ENCODE measurements around the gene SLC7A8. TPM values are rescaled to one million over a fixed set of nuclear protein-coding genes. Genes with fewer than 3 reads are reported as not detected.
A peak's percentile ranks its signal among the peaks of the same experiment; 100 is the strongest.

Gene SLC7A8
- total RNA-seq, 1 donor from 2014 or later = 36.8 TPM

DNA sequence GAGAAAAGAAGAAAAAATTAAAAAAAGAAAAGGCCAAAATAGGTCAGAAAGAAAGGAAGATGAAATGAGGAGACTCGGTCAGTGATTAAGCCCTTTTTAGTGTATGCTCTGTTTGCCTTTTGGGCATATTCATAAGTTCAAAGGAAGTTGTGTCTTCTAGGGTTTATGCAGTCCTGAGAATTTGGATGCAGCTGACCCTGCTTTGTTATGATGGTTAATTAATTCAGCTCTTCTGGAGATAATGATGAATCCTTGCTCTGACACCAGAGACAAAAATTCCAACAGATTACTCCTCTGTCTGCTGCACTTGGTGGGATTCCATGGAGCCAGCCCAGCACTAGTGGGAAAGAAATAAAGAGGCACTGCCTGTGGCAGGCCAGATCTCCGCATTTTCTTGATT, 4.5 kb upstream of the SLC7A8 start:
- intact Hi-C loops (cut with DNase I) = loop anchor here (5.0 kb wide), 1 partner anchor 66 kb away; no protein-coding TSS in a partner anchor
- TF ChIP-seq, protein P1, sequence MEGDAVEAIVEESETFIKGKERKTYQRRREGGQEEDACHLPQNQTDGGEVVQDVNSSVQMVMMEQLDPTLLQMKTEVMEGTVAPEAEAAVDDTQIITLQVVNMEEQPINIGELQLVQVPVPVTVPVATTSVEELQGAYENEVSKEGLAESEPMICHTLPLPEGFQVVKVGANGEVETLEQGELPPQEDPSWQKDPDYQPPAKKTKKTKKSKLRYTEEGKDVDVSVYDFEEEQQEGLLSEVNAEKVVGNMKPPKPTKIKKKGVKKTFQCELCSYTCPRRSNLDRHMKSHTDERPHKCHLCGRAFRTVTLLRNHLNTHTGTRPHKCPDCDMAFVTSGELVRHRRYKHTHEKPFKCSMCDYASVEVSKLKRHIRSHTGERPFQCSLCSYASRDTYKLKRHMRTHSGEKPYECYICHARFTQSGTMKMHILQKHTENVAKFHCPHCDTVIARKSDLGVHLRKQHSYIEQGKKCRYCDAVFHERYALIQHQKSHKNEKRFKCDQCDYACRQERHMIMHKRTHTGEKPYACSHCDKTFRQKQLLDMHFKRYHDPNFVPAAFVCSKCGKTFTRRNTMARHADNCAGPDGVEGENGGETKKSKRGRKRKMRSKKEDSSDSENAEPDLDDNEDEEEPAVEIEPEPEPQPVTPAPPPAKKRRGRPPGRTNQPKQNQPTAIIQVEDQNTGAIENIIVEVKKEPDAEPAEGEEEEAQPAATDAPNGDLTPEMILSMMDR (IDR thresholded peaks at IDR 0.05) = no peak

DNA sequence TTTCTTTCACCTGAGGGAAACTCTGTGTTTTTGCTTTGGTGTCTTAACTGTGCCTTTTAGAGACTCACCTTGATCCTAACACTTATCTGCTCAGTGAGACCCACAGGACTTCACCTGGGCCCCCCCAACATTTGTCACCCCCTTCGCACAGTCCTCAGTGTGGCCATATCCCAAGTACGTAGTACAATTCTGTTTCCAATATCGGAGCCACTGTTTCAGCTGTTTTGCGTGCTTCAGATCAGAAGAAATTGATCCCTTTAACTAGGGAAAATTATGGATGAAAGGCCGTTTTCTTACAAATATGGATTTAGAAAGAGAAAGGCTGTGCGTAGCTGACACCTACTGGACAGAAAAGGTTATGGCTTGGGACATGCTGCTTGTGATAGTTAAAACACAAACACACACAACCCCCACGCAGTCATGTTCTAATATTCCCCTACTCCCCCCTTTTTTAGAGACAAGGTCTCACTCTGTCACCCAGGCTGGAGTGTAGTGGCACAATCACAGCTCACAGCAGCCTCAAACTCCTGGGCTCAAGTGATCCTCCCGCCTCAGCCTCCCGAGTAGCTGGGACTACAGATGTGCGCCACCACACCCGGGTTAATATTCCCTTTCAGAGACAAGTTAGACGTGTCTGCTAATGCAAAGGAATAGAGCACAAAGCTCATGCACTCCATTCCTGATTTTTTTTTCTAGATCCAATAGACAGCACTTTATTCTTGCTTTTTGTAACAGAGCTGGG, 3.6 kb upstream of the SLC7A8 start:
- Histone ChIP-seq H3K27me3 (ENCODE audit: low read depth) (no peaks in the 10 kb centered on the region), H3K36me3 (no peaks in the 10 kb centered on the region), H3K9me3 (no peaks in the 10 kb centered on the region), H3K27ac (no peak overlapping the region), H3K4me1 (peaks cover 5% of the 10 kb centered on the region), H3K4me3 (no peak overlapping the region)
- intact Hi-C loops (cut with DNase I) = loop anchor here (5.0 kb wide), 1 partner anchor 65 kb away; no protein-coding TSS in a partner anchor
- TF ChIP-seq, protein P1 (IDR thresholded peaks at IDR 0.05) = peak; percentile 74
- DNase-seq (no peak), ATAC-seq (peak; percentile 73 to 74)

More for the DNA sequence above, 4.5 kb upstream of the SLC7A8 start:
- Histone ChIP-seq H3K27me3 (ENCODE audit: low read depth) (no peaks in the 10 kb centered on the region), H3K27ac (no peak overlapping the region), H3K4me1 (no peaks in the 10 kb centered on the region), H3K4me3 (no peak overlapping the region), H3K9me3 (no peaks in the 10 kb centered on the region), H3K36me3 (no peaks in the 10 kb centered on the region)
- ATAC-seq (no peak), DNase-seq (no peak)

DNA sequence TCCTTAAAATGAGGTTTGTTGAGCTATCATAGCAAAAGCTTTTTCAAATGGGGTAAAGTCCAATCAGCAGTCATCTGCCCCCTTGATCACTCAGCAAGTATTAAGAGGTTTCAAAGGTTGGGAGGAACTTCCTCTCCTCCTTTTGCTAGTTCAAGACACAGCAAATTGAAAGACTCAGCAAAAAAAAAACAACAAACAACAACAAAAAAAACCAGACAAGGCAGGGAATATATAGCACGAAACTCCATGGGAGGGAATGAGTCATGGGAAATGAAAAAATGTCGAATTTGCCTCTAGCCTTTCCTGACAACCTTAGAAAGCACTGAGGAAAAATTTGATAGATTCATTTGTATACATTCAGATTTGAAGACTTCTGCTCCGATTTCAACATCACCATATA, 1.6 kb upstream of the SLC7A8 start:
- Histone ChIP-seq H3K9me3 (no peaks in the 10 kb centered on the region), H3K4me3 (no peak overlapping the region), H3K27ac (no peak overlapping the region), H3K36me3 (no peaks in the 10 kb centered on the region), H3K27me3 (ENCODE audit: low read depth) (no peaks in the 10 kb centered on the region), H3K4me1 (peaks cover 13% of the 10 kb centered on the region)
- TF ChIP-seq, protein P1 (IDR thresholded peaks at IDR 0.05) = no peak
- ATAC-seq = no peak
- DNase-seq = no peak
- intact Hi-C loops (cut with DNase I) = loop anchor here (5.0 kb wide), 1 partner anchor 63 kb away; no protein-coding TSS in a partner anchor

DNA sequence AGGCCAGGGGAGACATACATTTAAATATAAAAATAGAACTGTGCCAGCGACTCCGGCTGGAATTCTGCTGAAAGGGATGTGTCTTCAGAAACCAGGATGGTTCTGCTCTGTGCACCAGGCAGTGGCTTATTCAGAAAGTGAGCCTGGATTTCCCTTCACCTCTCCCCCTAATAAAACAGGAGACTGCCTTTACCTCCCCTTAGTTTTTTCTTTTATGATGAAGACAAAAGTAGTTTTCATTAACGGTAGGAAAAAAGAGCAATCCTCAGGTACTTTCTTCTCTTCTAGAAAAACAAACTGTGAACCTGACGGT, 346 bp downstream of the SLC7A8 start:
- H3K27me3 ChIP-seq (ENCODE audit: low read depth) = no peaks in the 10 kb centered on the region
- peak overlapping the region; percentile 21 for H3K27ac ChIP-seq
- peak overlapping the region; percentile 55 for H3K4me3 ChIP-seq
- H3K4me1 ChIP-seq = peaks cover 13% of the 10 kb centered on the region
- no peaks in the 10 kb centered on the region for H3K36me3 ChIP-seq
- TF ChIP-seq, protein P1 (IDR thresholded peaks at IDR 0.05) = no peak
- ATAC-seq = peak; percentile 31 to 42
- no peaks in the 10 kb centered on the region for H3K9me3 ChIP-seq
- no peak for DNase-seq
- intact Hi-C loops (cut with DNase I) = no loop called here

DNA sequence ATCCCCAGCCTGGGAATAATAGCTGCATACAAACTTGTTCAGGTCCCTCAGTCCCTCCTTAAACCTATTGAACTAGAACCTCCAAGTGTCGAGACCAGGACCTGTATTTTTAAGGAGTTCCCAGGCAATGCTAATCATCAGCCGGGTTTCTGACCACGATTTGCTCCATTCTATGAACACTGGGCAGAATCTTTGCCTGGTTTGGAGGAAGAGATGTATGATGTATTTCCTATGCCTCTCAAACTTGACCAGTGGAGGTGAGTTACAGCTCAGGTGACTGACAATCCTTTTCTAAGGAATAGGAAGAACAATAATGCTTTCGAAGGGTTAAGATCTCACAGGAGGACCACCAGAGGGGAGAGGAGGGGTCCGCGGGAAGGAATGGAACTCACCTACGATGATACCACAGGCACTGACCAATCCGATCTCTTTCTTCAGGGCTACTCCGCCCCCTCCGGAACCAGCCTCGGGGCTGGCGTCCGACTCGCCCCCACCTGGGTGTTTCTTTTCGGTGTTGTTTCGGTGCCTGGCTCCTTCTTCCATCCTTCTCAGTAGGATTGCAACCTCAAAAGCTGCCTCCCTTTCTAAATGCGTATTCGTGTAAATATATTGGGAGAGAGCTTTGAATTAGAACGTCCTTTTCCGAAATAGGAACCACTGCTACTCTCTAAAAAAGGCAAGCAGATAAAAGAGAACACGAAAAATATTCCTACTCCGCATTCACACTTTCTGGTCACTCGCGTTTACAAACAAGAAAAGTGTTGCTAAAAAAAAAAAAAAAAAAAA, 895 bp downstream of the SLC7A8 start:
- Histone ChIP-seq H3K27ac (peak overlapping the region; percentile 21), H3K9me3 (no peaks in the 10 kb centered on the region), H3K4me1 (peaks cover 13% of the 10 kb centered on the region), H3K4me3 (peak overlapping the region; percentile 55), H3K27me3 (ENCODE audit: low read depth) (no peaks in the 10 kb centered on the region), H3K36me3 (no peaks in the 10 kb centered on the region)
- ATAC-seq = peak; percentile 84 to 92
- peak; percentile 70 for DNase-seq
- intact Hi-C loops (cut with DNase I) = no loop called here
- TF ChIP-seq, protein P1 (IDR thresholded peaks at IDR 0.05) = no peak

Measured in lower lobe of right lung (tissue), 2 donors.